ENCODE results near the gene TCHP.

The TCHP gene

DNA sequence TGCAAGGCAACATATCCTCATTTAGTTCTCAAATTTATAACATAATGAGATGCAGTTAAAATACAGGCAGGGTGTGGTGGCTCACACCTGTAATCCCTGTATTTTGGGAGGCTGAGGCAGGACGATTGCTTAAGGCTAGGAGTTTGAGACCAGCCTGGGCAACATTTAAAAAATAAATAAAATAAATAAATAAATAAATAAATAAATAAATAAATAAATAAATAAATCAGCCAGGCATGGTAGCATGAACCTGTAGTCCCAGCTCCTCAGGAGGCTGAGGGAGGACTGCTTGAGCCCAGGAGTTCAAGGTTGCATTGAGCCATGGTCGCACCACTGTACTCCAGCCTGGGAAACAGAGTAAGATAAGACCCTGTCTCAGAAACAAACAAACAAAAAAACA, 39.4 kb downstream of the TCHP start:
- no peak for DNase-seq

DNA sequence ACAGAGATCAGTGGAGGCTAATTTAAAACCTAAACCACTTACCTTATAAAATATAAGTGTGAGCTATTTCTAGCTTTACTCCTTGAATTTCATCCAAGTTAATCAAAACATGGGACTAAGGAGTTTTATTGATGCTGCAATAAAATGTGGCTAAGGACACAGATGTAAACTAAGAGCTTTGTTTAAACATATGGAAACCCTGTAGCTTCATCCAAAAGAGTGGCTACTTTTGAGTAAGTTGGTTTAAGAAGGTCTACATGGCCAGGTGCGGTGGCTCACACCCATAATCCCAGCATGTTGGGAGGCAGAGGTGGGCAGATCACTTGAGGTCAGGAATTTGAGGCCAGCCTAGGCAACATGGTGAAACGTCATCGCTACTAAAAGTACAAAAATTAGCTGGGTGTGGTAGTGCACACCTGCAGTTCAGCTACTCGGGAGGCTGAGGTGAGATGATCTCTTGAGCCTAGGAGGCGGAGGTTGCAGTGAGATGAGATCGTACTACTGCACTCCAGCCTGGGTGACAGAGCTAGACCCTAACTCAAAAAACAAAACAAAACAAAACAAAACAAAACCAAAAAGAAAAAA, 40.4 kb downstream of the TCHP start:
- no peak for DNase-seq

DNA sequence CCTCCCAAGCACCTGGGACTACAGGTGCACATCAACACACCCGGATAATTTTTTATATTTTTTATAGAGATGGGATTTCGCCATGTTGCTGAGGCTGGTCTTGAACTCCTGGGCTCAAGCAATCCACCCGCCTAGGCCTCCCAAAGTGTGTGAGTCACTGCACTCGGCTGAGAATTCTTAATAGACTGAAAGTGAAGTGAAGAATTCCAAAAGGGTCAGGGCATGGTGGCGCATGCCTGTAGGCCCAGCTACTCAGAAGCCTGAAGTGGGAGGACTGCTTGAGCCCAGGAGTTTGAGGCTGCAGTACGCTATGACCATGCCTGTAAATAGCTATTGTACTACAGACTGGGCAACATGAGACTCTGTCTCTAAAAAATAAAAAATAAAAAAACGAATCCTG, 43.7 kb downstream of the TCHP start:
- no peak for DNase-seq

DNA sequence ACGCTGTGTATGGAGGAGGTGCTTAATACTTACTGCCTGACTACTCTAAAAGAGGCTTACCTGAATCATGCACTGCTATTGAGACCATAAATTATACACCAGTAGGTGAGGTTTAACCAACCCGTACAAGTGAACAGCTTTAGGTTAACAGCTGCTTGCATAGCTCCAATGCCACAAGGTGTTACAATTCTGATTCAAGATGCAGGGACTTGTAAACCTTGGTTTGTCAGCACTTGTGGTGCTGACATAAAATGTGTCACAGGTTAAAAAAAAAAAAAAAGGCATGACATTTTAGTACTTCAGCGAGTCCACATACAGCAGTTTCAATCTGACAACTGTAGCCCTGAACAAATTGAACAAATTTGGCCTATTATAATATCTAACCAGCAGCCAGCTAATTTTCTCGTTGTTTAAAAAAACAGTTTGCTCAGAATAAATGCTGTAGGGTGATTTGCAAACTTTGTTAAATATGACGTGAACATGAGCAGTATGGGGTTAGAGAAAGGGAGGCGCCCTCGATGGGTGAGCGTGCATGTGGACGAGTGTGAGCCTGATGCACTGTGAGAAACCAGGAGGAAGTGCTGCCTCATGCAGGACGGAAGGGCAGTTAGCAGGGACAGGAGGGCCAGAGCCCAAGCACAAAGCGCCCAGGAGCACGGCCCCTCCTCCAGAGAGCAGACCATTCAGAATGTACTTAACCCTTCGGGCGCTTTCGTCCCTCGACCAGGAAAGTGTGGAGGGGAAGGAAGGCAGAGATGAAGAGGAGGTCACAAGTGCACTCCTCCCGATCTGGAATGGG, 44.7 kb downstream of the TCHP start:
- no peak for DNase-seq

DNA sequence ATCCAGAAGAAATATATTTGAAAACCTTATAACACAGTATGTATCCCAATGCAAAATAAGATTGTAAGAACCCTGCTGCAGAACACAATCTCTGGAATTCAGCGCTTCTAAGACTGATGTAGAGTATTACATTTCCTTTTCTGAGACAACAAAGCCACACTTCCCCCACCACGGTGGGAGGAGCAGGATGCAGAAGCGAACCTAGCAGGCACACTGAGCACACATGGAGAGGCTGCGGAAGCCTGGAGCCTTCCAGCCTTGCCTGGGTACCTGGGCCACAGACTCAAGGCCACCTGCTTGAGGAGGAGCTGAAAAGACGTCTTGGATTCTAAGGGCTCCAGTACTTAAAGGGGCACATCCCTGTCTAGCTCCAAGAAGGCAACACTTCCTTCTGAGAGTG, 46.4 kb downstream of the TCHP start:
- DNase-seq, result no peak

DNA sequence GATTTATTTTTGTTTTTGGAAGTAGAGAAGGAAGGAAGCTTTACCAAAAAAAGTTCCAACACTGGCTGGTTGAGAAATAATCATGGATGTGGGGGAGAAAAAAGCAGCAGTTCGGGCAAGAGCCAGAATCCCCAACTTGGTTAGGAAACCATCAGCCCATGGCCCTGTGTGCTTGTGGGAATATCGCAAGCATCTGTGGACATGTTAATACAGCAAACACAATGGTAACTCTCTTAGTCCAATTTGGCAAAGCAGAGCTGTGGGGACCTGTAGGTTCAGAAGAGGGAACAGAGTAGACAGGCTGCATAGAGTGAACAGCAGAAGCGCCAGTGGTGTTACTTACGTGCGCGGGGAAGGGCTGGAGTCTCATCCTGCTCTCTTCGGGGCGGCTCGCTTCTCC, 46.8 kb downstream of the TCHP start:
- DNase-seq, result no peak

DNA sequence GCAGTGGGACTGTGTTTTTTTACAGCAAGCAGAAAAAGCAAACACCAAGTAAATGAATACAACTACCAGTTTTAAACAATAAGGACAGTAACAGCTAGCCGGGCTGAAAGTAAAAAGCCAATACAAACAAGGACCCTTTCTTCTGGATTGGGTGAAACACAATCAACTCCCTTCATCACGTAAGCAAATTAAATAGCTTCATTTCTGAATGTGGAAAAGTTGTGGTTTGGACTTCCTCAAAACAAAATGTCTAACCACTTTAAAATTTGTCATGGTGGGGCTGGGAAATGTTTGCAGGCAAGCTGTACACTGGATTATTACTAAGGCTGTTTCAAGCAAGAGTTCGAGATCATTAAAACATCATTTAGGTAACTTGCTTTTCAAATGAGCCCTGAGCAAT, 47.4 kb downstream of the TCHP start:
- DNase-seq, result no peak

DNA sequence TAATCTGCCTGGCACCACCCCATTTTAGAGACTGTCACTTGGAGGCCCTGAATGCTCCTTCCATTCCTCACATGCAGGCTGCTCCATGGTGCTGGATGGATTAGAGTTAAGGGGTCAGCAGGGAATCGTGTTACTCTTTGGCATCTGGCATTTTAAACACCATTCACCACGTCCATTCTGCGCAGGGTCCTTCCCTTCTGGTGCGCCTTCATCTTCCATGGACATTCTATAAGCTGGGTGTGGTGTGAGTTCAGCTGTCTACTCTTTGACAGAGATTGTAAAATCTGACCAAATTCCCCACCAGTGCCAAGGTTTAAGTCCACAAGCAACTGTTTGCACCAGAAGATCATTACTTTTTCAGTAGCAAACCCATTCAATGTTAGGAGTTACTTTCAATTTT, 48.3 kb downstream of the TCHP start:
- DNase-seq, result no peak

DNA sequence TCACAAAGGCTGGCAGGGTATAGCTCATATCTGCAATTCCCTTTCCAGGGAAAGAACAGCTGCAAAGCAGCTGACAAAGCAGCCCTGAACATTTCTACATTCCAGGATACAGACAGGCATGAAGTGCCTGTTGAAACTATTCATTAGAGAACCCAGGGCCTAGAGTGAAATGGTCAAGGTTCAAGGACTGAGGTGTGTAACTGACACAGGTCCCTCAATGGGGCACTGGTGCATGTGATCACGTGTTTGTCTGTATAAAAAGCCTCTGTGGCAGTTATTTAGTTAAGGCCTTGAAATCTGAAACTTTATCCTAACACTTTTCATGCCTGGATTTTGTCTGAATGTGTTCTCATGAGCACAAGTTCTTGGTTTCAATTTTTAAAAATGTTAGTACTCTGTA, 49.0 kb downstream of the TCHP start:
- DNase-seq, result no peak

DNA sequence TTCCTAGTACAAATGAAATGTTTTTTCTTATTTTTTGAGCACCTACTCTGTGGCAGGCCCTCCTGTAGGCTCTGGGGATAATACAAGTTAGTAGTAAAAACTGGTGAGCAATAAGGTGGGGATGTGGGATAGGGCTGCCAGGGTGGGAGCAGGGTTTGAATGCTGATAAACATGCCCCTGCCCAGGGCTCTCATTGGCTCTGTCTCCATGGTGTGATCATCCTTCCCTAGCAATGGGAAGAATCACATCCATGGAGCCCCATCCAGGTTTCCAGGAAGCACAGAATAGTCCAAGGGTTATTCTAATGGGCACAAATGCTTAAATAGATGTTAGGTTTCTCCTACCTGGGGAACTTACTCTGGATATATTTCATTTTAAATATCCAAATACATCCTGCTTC, 50.6 kb downstream of the TCHP start:
- DNase-seq, result no peak

DNA sequence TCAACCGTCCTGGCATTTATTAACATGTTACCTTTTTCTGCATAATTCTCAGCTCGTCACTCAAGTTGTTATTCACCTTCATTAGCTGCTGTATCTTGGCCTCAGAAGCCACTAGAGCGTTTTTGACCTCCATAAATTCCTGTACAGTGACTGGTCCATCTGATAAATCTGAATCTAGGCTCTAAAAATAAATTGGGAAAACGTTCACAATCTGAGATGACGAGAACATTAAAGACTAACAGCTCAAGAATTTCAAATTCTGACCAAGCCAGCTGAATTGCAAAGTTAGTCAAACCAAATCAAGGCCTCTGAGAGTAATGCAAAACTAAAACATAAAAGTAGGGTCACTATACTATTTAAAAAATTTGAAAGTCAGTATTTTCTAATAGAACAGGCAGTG, 51.1 kb downstream of the TCHP start:
- DNase-seq, result no peak

DNA sequence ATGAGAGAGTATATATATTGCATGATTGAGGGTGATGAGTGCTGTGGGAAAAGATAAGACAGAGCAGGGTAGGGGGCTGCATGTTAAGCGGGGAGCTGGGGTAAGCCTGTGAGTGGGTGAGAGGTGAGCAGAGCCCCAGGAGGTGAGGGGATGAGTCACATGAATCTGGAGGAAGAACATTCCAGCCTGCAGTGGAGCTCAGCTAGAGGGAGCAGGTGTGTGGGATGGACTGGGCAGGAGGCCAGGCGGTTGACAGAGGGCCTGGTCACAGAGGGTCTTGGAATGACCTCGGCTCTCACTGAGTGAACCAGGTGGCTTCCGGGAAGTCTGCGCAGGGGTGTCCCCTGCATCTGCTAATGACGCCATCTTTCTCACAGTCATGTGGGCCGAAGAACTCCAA, 51.7 kb downstream of the TCHP start:
- DNase-seq, result no peak

DNA sequence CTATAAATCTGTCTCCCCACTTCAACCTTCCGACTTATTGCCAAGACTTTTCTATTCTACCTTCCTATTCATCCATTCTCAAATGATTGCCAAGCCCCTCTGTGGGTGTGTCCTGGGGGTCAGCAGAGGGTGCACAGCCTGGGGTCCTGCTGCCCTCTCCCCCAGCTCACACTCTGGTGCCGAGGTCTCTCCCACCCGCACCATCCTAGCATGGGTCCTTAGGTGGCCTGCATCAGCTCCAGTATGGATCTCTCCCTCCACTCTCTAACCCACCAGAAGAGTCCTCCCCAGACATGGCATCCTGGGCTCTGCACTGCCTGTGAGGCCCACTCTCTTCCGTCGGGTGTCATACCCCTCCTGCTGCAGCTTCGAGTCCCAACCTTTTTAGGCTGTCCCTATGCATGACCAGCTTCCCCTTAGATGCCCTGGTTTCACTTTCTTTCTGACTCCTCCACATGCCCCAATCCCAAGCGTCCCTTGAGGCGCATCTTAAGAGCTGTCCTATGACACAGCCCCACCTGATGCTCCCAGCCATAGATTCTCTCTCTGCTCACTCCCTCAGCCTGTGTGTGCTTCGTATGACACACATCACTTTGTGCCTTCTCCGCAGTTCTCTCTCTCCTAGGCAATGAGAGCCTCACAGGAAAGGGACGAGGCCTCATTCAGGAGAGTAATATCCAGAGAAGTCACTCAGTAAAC, 52.2 kb downstream of the TCHP start:
- DNase-seq, result no peak

DNA sequence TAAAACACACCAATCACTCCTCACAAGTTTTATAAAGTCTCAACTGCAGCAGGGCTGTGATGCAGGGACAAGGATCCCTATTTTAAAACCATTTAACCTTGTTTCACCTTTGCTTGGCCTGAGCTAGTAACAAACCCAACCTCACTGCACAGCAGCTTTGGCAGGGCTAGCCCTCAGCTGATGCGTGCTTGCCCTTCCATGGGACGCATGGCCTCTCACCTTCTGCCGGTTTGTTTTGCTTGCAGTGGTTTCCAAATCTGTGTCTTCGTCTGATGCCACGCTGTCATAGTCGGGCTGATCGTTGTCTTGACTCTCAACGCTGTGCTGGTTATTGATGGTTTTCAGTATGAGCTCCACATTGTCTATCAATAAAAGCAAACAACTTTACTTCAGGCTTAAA, 52.8 kb downstream of the TCHP start:
- DNase-seq, result no peak

DNA sequence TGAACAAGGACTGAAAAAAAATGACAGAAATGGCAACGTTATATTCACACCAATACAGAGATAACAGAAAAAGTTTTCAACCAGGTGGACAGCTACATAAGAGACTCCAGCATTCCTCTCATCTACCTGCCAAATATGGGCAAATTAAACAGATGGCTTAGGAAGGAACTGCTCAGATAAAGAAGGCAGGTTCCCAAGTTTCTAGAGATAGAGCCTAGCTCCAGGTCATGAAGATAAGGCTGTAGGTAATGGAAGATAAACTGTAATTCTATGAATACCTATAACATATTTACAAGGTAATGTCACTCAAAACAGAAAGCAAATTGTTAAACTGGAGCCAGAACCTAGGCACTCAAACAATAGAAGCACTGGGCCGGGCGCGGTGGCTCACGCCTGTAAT, 53.6 kb downstream of the TCHP start:
- no peak for DNase-seq

DNA sequence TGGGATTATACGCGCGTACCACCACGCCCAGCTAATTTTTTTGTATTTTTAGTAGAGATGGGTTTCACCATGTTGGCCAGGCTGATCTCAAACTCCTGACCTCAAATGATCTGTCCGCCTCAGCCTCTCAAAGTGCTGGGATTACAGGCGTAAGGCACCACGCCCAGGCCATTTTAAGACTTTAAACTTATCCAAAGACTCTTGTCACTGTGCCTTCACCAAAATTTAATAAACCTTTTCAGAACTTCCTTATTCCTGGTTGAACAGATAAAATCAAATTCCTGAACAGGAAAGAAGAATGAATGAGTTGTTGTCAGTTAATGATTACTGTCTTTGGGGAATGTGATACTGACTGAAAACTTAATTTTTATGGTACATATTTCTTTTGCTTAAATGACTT, 58.3 kb downstream of the TCHP start:
- no peak for DNase-seq

DNA sequence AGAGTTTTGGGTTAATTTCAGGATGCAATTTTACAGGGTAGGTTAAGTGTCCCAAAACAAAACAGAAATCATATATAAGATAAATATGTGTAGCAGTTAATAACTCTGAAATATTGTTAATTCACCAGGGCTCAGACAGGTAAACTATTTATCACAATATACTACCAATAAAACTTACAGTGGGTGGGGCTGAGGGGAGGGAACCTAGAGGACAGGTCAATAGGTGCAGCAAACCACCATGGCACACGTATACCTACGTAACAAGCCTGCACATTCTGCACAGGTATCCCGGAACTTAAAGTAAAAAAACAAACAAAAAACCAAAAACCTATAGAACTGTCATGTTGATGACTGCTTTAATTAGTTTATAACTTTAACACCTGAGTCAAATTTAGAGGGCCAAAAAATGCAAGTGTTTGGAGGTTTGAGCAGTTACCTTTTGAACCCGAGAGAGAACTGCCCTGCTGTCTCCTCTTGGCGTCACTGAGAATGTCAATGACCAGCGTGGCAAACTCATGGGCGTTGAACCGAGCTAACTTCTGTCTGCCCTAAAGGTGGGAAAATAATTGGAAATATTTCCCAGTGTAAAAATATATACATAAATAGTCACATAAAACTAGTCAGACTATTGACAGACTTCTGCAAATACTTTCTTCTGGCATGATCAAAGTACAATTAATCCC, 59.5 kb downstream of the TCHP start:
- no peak for DNase-seq

DNA sequence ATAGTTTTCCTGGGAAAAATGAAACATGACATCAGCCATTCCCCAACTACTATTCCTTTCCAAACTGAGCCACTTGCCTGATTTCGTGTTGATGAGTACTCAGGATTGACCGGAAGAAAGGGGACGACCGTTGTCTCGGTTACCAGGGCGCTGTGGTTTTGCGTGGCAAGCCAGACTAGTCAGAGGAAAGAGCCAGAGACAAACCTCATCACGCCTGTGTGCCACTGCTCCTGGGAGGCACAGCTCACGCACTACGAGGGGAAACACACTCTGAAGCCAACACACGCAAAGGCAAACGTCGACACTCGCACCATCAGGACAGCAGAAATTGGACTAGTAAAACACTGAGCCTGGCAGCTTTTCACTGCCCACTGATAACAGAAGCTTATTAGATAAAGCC, 61.1 kb downstream of the TCHP start:
- DNase-seq, result no peak

DNA sequence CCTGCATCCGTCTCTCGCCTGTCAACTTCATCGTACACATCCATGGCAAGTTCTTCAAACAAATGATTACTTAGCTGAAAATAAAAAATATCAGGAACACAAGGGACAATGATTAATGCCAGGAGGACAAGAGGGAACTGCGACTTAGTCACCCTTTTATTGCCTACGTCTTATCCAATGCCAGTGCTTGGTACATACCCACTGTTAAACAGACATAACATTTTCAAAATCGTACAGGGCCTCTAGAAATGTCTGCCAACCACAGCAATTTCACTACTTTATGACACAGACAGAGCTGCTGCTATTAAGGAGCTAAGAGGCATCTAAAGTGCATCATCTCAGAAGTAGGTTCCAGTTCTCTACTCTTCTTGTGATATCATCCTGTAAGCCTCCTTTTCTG, 61.5 kb downstream of the TCHP start:
- DNase-seq, result no peak

DNA sequence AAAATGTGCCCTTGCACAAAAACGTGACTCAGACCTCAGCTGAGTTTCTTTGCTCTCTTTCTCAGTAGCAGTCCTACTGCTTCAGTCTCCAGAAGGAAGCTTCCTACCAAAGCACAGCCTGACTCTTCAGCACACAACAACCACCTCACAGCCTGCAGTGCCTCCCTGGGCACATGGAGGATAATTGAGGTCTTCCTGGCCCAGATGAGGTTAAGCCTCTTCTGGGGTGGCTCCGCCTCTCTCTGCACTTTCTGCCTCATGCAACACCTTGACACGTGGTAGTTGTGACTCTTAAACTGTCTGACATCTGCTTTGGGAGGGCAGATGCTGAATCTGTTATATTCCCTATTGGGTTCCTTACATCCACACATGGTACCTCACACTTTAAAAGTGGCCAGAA, 62.3 kb downstream of the TCHP start:
- DNase-seq, result no peak

DNA sequence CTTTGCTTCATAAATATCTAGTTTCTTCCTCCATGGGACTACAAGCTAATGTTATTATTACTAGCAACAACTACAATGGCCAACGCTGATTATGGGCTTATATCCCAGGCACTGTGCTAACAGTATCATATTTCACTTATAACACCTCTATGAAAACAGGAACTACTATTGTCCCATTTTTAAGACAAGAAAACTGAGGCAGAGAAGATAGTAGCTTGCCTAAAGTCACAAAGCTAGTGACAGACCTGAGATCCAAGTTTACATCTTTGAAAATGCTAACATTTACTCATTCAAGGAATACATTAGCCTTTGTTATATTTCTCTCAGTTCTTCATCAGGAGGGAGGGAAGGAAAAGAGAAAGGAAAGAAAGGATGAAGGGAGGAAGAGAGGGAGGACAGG, 63.3 kb downstream of the TCHP start:
- DNase-seq, result no peak

DNA sequence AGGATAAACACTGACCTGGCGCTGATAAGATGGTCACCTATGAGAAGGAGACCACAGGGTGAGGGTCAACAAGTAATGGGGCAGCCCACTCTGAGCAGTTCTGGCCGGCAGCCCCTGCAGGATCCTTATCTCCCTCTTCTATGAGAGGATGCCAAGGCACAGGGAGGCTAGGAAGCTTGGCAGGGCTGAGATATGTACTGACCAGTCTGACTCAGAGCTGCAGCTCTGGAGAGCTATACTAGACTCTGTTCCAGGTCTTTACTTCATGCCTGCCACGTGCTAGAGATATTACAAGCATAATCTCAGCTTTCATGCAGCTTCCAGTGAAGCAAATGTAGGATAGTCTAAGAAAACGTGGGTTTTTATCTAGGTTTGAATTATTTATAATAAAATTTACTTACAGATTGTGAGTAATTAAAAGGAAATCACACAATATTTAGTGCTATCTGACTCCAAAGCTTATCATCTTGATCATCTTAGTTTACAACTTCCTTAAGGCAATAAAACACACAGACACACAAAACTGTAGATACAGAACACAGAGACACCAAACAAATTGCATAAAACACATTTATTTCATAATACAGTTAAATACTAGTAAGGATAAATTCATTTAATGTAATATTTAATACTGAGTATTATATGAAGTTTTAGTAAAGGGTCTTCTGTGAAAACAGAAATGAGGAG, 63.8 kb downstream of the TCHP start:
- DNase-seq, result no peak

DNA sequence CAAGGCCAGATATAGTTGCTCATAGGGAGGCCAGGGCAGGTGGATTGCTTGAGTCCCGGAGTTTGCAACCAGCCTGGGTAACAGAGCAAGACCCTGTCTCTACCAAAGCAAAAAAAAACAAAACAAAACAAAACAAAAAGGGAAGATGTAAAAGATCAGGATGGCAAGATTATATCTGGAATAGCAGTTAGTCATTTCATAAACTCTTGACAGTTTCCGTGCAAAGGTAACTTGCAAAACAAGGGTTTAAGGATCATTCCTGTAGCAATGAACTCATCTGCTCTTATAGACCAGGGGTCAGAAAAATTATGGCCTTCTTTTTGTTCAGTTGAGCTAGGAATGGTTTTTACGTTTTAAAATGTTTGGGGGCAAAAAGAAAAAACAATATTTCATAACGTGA, 66.5 kb downstream of the TCHP start:
- no peak for DNase-seq

All from NCI-H2029 (cell line).